ENCODE measurements around the gene FAM131A.

FAM131A gene

GRCh38 chr3:184314700-184315542 lies 22.5 kb upstream of the FAM131A start (continued):
- TF ChIP-seq KLF9 (tag by site-specific recombination; IDR thresholded peaks at IDR 0.05; ENCODE audit: low read depth) (peak; percentile 39; the same call in 1 of the 2 replicates), HOXD13 (CRISPR knock-in tag; IDR thresholded peaks at IDR 0.05; ENCODE audit: borderline replicate concordance) (0 out of 2 replicates have a peak, but pooled peaks have one; percentile 13), KLF8 (tag by site-specific recombination; IDR thresholded peaks at IDR 0.05) (peak; percentile 15; the same call in 1 of the 2 replicates), SP2 (tag by site-specific recombination; IDR thresholded peaks at IDR 0.05) (peak; percentile 24; the same call in 1 of the 2 replicates), ZIC2 (tag by site-specific recombination; IDR thresholded peaks at IDR 0.05) (no peak), ZNF555 (tag by site-specific recombination; conservative IDR thresholded peaks at IDR 0.05) (no peak), ZBTB8A (tag by site-specific recombination; IDR thresholded peaks at IDR 0.05) (0 out of 2 replicates have a peak, but pooled peaks have one; percentile 32)

GRCh38 chr3:184315543-184315867 lies 21.9 kb upstream of the FAM131A start:
- ChIA-PET CTCF (interaction anchor here (1.4 kb wide), 1 partner anchor 10 kb away, joined by 3 read pairs; no protein-coding TSS in a partner anchor), POLR2A (interaction anchor here (1.2 to 1.3 kb wide), 3 partner anchors 9 to 20 kb away, joined by 3 to 5 read pairs (median 4); no protein-coding TSS in a partner anchor)
- peaks cover 4% of the 10 kb centered on the region; the same call in 1 of the 2 replicates for H3K4me1 ChIP-seq (ENCODE audit: control insufficient read depth, insufficient read depth, low read length)

DNA sequence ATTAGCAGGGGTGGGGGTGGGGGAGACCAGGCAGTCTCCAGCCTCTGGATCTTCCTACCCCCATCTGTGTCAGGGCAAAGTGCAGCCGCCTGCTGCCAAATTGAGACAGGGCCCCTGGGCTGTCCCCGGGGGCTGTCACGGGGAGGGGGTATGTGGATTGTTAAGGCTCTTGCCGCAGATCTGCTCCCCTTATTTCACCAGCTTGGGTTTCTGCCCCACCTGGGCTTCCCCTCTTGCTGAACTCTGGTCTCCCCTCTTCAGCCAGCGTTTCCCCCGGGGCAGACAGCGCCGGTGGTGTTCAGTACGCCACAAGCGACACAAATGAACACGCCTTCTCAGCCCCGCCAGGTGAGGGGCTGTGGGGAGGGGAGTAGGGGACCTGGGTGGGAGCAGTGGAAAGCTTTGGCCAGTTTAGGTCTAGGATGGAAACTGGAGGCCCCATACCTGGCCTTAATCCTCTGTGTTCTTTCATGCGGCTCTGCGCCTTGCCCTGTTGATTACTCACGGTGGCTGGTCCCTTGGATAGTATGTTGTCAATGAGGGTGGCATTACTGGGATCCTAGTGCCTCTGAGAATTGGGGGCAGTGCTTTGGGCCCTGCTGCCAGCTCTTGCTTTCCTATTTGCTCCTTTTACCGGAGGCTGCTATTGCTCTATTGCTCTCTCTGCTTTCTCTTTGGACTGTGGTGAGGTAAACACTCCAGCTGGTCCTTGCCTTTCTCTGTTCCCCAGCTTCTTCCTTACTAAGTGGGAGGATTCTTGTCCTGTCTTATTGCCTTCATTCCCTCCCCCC lies 21.3 kb upstream of the FAM131A start:
- peaks cover 16 to 59% of the 10 kb centered on the region in 2 experiments for H3K36me3 ChIP-seq (ENCODE audit: control insufficient read depth in 2 of 2, insufficient read depth in 1 of 2, low read length in 2 of 2)
- TF ChIP-seq ZIC2 (tag by site-specific recombination; IDR thresholded peaks at IDR 0.05): peak; percentile 41; the same call in 1 of the 2 replicates
- no peak for TF ChIP-seq ZNF837 (tag by site-specific recombination; IDR thresholded peaks at IDR 0.05)
- no peak for TF ChIP-seq ZNF335 (tag by site-specific recombination; conservative IDR thresholded peaks at IDR 0.05)
- no peak for TF ChIP-seq WT1 (tag by site-specific recombination; IDR thresholded peaks at IDR 0.05)
- TF ChIP-seq ZNF433 (tag by site-specific recombination; IDR thresholded peaks at IDR 0.05; ENCODE audit: low read depth): no peak
- peak; percentile 25; the same call in 1 of the 2 replicates for TF ChIP-seq HIC1 (tag by site-specific recombination; IDR thresholded peaks at IDR 0.05)
- TF ChIP-seq KLF7 (tag by site-specific recombination; IDR thresholded peaks at IDR 0.05; ENCODE audit: borderline replicate concordance): no peak
- TF ChIP-seq ZNF530 (tag by site-specific recombination; IDR thresholded peaks at IDR 0.05; ENCODE audit: low read depth): no peak
- peak; percentile 85 for TF ChIP-seq PRDM1 (tag by site-specific recombination; IDR thresholded peaks at IDR 0.05)
- TF ChIP-seq ZNF791 (tag by site-specific recombination; IDR thresholded peaks at IDR 0.05): no peak
- TF ChIP-seq, protein P1, sequence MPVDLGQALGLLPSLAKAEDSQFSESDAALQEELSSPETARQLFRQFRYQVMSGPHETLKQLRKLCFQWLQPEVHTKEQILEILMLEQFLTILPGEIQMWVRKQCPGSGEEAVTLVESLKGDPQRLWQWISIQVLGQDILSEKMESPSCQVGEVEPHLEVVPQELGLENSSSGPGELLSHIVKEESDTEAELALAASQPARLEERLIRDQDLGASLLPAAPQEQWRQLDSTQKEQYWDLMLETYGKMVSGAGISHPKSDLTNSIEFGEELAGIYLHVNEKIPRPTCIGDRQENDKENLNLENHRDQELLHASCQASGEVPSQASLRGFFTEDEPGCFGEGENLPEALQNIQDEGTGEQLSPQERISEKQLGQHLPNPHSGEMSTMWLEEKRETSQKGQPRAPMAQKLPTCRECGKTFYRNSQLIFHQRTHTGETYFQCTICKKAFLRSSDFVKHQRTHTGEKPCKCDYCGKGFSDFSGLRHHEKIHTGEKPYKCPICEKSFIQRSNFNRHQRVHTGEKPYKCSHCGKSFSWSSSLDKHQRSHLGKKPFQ (tag by site-specific recombination; IDR thresholded peaks at IDR 0.05): no peak
- no peak for TF ChIP-seq IKZF3 (tag by site-specific recombination; IDR thresholded peaks at IDR 0.05)
- no peak for TF ChIP-seq ZNF473 (tag by site-specific recombination; IDR thresholded peaks at IDR 0.05)
- no peak for TF ChIP-seq ZNF121 (tag by site-specific recombination; IDR thresholded peaks at IDR 0.05)
- TF ChIP-seq ZSCAN18 (tag by site-specific recombination; IDR thresholded peaks at IDR 0.05): no peak
- TF ChIP-seq SP7 (tag by site-specific recombination; IDR thresholded peaks at IDR 0.05): no peak
- TF ChIP-seq TCF7L2 (IDR thresholded peaks at IDR 0.05; ENCODE audit: borderline replicate concordance, low read depth, low read length): no peak
- no peak for TF ChIP-seq GFI1B (tag by site-specific recombination; IDR thresholded peaks at IDR 0.05)
- TF ChIP-seq MEIS1 (CRISPR knock-in tag; IDR thresholded peaks at IDR 0.05; ENCODE audit: borderline replicate concordance): no peak

More at GRCh38 chr3:184315543-184315867, 21.9 kb upstream of the FAM131A start:
- Histone ChIP-seq H3K4me3 (ENCODE audit: low read depth, low read length) (peak overlapping the region; percentile 96), H3K9me3 (ENCODE audit: control insufficient read depth, insufficient read depth, low read depth, low read length) (no peaks in the 10 kb centered on the region), H3K27ac (ENCODE audit: extremely low read depth, low read depth, low read length) (peak overlapping the region; percentile 100), H3K36me3 (ENCODE audit: control insufficient read depth in 2 of 2, insufficient read depth in 1 of 2, low read length in 2 of 2) (peaks cover 16 to 54% of the 10 kb centered on the region in 2 experiments)
- TF ChIP-seq EGR2 (tag by site-specific recombination; IDR thresholded peaks at IDR 0.05; ENCODE audit: low read depth) (0 out of 2 replicates have a peak, but pooled peaks have one; percentile 8), KLF16 (tag by site-specific recombination; IDR thresholded peaks at IDR 0.05) (no peak), ZNF660 (tag by site-specific recombination; IDR thresholded peaks at IDR 0.05) (peak; percentile 11; the same call in 1 of the 2 replicates)

More for the DNA sequence above, 21.3 kb upstream of the FAM131A start:
- ChIA-PET CTCF (interaction anchor here (1.4 kb wide), 1 partner anchor 10 kb away, joined by 3 read pairs; no protein-coding TSS in a partner anchor), POLR2A (interaction anchor here (0.9 to 1.3 kb wide), 4 partner anchors 8 to 19 kb away, joined by 3 to 5 read pairs (median 4); no protein-coding TSS in a partner anchor)
- H3K9me3 ChIP-seq (ENCODE audit: control insufficient read depth, insufficient read depth, low read depth, low read length): no peaks in the 10 kb centered on the region
- peak overlapping the region; percentile 96 for H3K4me3 ChIP-seq (ENCODE audit: low read depth, low read length)
- peak overlapping the region; percentile 100 for H3K27ac ChIP-seq (ENCODE audit: extremely low read depth, low read depth, low read length)
- H3K4me1 ChIP-seq (ENCODE audit: control insufficient read depth, insufficient read depth, low read length): peaks cover 4% of the 10 kb centered on the region; the same call in 1 of the 2 replicates
